Gastrocnemius medialis (tissue), 4 donors: ENCODE measurements around the gene SLC25A17.

Source experiments
- POLR2A ChIP-seq, 2 donors: fragments of 450-650 bp; IDR thresholded peaks; one replicate each; pipeline ENCODE4 v1.6.1; 2017; ENCODE audit warnings: antibody characterized with exemption in 2 of 2, mild to moderate bottlenecking in 2 of 2, moderate library complexity in 2 of 2
- TF ChIP-seq, protein P1 (sequence below), 5 experiments: fragments of 450-650 bp in 3 of 5; fragments of 200-600 bp in 2 of 5; sonication (generic) in 2 of 5; IDR thresholded peaks in 4 of 5; conservative IDR thresholded peaks in 1 of 5; 1 replicate in 4 of 5; 2 replicates in 1 of 5; pipeline ENCODE4 v1.5.1; 2016 to 2019; ENCODE audit warnings: antibody characterized with exemption in 5 of 5, mild to moderate bottlenecking in 3 of 5, moderate library complexity in 3 of 5

DNA sequence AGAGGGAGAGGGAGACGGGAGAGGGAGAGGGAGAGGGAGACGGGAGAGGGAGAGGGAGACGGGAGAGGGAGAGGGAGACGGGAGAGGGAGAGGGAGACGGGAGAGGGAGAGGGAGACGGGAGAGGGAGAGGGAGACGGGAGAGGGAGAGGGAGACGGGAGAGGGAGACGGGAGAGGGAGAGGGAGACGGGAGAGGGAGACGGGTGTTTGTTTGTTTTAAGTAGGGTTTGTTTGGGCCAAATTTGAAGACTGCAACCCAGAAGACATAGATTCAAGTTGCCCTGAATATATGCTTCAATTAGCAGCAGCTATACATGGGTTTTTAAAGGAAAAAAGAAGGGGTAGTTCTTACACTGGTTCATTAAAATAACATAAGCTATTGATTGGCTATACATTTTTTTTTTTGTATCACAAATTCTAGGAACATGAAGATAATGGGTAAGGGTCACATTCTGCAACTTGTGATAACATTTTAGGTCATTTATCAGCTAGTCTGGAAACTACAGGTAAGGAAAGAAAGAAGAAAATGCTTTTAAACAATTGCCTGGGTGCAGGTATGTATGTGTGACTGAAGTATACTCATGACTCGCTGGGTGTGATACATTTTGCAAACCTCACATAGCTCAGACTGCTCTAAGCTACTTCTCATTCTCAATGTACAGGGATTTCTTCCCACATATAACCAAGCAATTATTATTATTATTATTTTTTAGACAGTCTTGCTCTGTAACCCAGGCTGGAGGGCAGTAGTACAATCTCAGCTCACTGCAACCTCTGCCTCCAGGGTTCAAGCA, 72.5 kb downstream of the SLC25A17 start:
- TF ChIP-seq, protein P1, sequence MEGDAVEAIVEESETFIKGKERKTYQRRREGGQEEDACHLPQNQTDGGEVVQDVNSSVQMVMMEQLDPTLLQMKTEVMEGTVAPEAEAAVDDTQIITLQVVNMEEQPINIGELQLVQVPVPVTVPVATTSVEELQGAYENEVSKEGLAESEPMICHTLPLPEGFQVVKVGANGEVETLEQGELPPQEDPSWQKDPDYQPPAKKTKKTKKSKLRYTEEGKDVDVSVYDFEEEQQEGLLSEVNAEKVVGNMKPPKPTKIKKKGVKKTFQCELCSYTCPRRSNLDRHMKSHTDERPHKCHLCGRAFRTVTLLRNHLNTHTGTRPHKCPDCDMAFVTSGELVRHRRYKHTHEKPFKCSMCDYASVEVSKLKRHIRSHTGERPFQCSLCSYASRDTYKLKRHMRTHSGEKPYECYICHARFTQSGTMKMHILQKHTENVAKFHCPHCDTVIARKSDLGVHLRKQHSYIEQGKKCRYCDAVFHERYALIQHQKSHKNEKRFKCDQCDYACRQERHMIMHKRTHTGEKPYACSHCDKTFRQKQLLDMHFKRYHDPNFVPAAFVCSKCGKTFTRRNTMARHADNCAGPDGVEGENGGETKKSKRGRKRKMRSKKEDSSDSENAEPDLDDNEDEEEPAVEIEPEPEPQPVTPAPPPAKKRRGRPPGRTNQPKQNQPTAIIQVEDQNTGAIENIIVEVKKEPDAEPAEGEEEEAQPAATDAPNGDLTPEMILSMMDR (IDR thresholded peaks at IDR 0.05 in 4 of 5, conservative IDR thresholded peaks at IDR 0.05 in 1 of 5), result no peak
- no peak for TF ChIP-seq POLR2A (IDR thresholded peaks at IDR 0.05)
